ENCODE results near the gene NBAS. TPM values are rescaled to one million over a fixed set of nuclear protein-coding genes. Genes with fewer than 3 reads are reported as not detected.

NBAS gene
- 10 to 100 TPM; 36.8 to 96.2 (median 79.5) TPM for total RNA-seq
- polyA plus RNA-seq, result 10 to 100 TPM; 14.5 to 36.9 (median 20.6) TPM
- long read RNA-seq, donor 1, result 0 reads
- long read RNA-seq, donor 2, full-length matches to known transcripts, result 1 of 1 reads
- long read RNA-seq, donor 2, partial matches to known transcripts, result 0 of 1 reads
- long read RNA-seq, donor 2, other reads (novel, unspliced or antisense), result 0 of 1 reads
- long read RNA-seq, donor 3, result 0 reads
- long read RNA-seq, donor 4, result 0 reads
- long read RNA-seq, donor 5, partial matches to known transcripts, result 0 of 1 reads
- long read RNA-seq, donor 5, other reads (novel, unspliced or antisense), result 0 of 1 reads
- long read RNA-seq, donor 6, result 0 reads
- long read RNA-seq, donor 7, result 0 reads
- long read RNA-seq, donor 8, result 0 reads
- long read RNA-seq, donor 9, full-length matches to known transcripts, result 1 of 1 reads
- long read RNA-seq, donor 9, partial matches to known transcripts, result 0 of 1 reads
- long read RNA-seq, donor 9, other reads (novel, unspliced or antisense), result 0 of 1 reads
- long read RNA-seq, donor 10, result 0 reads

DNA sequence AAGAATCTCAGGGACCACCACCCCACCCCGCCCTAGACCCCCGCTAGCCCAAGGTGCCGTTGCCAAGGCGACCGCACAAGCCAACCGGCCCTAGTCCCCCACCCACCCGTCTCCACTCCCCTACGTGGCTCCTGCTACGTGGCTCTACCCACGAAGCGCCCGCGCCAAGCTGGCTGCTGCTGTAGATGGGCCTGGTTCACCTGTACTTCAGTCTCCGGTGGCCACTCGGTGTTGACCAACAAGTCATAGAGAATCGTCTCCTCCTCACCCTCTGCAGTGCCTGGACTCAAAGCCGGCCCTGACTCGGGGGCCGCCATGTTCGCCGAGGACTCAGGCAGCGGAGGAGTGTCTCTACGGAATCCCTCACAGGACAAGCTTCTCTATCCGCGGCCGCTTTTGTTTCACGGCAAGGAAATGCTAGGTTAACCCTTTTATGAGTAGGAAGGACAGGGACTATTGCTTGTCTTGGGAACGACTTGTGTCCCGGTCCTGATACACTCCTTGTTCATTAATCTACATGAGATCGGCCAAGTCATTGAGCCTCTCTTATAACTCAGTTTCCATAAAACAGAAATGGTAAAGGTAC is at the start of gene NBAS:
Gene NBAS (minus strand): TSS at position 347 of the 586 bp plus-strand sequence. CDS start 30 bp downstream, at position 317.
- Histone ChIP-seq H3K9me3 (no peaks in the 10 kb centered on the region), H3K27me3 (no peaks in the 10 kb centered on the region), H3K4me3 (peak within 1 kb of the TSS; percentile 82 to 93 (median 86)), H3K36me3 (peaks cover 0 to 7% (median 2%) of the 10 kb centered on the region in 4 donors), H3K4me1 (peaks cover 14 to 39% (median 31%) of the 10 kb centered on the region in 4 donors), H3K27ac (peak within 1 kb of the TSS; percentile 79 to 87 (median 83))
- TF ChIP-seq POLR2A (IDR thresholded peaks at IDR 0.05) (no peak), EP300 (IDR thresholded peaks at IDR 0.05) (no peak), POLR2AphosphoS5 (IDR thresholded peaks at IDR 0.05) (peak; percentile 53 to 90 (median 74))
- TF ChIP-seq, protein P1, sequence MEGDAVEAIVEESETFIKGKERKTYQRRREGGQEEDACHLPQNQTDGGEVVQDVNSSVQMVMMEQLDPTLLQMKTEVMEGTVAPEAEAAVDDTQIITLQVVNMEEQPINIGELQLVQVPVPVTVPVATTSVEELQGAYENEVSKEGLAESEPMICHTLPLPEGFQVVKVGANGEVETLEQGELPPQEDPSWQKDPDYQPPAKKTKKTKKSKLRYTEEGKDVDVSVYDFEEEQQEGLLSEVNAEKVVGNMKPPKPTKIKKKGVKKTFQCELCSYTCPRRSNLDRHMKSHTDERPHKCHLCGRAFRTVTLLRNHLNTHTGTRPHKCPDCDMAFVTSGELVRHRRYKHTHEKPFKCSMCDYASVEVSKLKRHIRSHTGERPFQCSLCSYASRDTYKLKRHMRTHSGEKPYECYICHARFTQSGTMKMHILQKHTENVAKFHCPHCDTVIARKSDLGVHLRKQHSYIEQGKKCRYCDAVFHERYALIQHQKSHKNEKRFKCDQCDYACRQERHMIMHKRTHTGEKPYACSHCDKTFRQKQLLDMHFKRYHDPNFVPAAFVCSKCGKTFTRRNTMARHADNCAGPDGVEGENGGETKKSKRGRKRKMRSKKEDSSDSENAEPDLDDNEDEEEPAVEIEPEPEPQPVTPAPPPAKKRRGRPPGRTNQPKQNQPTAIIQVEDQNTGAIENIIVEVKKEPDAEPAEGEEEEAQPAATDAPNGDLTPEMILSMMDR (IDR thresholded peaks at IDR 0.05), result peak in 1 of 7 experiments; percentile 5
- intact Hi-C loops (cut with DNase I; ENCODE audit: low total_unique reads), result no loop called here
- peak; percentile 86 to 96 for DNase-seq
- WGBS, 5 donors, result 0 to 1% (median 0%) methylated on average over 22 to 30 of the region's 30 CpGs

DNA sequence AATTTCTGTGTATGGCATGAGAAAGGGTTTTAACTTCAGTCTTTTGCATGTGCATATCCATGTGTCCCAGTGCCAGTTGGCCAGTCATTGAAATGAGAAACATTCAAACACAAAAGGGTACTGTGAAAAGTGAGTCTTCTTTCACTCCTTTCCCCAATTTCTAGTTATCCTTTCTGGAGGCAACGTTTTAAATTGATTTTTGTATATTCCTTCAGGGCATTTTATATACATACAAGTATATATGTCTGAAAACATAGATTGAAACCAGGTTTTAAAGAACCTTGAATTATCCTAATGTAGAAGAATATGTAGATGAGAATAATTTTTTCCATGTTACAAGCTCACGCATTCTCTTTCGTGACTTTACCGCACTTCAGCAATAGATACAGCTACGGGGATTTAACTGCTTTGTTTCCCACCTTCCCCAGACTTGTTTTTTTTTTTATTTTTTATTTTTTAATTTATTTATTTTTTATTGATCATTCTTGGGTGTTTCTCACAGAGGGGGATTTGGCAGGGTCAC is 49.4 kb upstream of the NBAS start:
- no peak for DNase-seq
- 94 to 98% (median 96%) methylated on average over 5 of the region's 5 CpGs for WGBS, 5 donors

DNA sequence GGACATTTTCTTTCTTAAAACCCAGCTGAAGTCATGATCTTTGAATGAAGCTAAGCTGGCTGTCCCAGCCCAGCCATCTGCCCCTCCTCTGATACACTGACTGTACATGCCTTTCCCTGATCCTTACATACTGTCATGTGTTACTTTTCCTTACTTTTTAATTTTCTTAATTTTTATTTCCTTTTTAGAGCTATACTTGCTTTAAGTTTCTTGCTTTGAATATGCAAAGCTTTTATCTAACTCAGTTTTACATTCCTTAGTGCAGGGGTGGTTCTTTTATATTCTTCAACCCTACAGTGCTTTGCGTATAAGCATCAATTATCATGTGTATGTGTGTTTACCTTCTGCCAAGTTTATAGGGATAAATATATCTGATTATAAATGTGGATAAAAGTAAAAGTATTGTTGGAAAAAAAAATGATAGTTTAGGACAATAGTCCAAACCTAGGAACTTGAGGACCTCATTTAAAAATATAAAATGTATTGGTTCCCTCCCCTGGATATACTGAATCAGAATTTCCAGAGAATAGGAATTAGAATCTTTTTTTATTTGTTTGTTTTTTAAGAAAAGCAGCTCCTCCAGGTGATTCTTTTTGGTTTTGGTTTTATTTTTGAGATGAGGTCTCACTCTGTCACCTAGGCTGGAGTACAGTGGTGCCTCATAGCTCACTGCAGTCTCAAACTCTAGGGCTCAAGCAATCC is 48.4 kb upstream of the NBAS start:
- Histone ChIP-seq H3K4me3 (no peak overlapping the region), H3K4me1 (no peaks in the 10 kb centered on the region), H3K27me3 (no peaks in the 10 kb centered on the region), H3K27ac (no peak overlapping the region), H3K36me3 (peaks cover 57 to 80% (median 79%) of the 10 kb centered on the region in 4 donors), H3K9me3 (no peaks in the 10 kb centered on the region)
- TF ChIP-seq EP300 (IDR thresholded peaks at IDR 0.05) (no peak), POLR2A (IDR thresholded peaks at IDR 0.05) (no peak), POLR2AphosphoS5 (IDR thresholded peaks at IDR 0.05) (no peak)
- TF ChIP-seq, protein P1 (IDR thresholded peaks at IDR 0.05), result no peak
- intact Hi-C loops (cut with DNase I; ENCODE audit: low total_unique reads), result no loop called here
- WGBS, 5 donors, result 96 to 100% (median 100%) methylated on average over 1 of the region's 1 CpG
- DNase-seq, result no peak

More for the DNA sequence above, 49.4 kb upstream of the NBAS start:
- TF ChIP-seq POLR2A (IDR thresholded peaks at IDR 0.05), result no peak
- TF ChIP-seq, protein P1 (IDR thresholded peaks at IDR 0.05), result no peak
- intact Hi-C loops (cut with DNase I; ENCODE audit: low total_unique reads), result no loop called here
- Histone ChIP-seq H3K36me3 (peaks cover 47 to 80% (median 77%) of the 10 kb centered on the region in 4 donors), H3K4me3 (no peak overlapping the region), H3K9me3 (no peaks in the 10 kb centered on the region), H3K4me1 (peaks cover 0 to 6% (median 0%) of the 10 kb centered on the region in 4 donors), H3K27me3 (no peaks in the 10 kb centered on the region), H3K27ac (no peak overlapping the region)

DNA sequence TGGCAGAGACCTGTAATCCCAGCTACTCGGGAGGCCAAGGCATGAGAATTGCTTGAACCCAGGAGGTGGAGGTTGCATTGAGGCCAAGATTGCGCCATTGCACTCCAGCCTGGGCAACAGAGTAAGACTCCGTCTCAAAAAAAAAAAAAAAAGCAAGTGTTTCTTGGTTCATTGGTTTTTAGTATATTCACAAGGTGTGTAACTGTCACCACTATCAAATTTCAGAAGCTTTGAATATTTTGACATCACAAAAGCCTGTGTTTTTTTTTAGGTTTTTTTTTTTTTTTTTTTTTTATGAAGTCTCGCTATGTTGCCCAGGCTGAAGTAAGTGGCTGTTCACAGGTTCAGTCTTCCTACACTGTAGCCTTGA is 47.2 kb upstream of the NBAS start:
- WGBS, 5 donors, result 96 to 99% (median 97%) methylated on average over 4 of the region's 4 CpGs
- intact Hi-C loops (cut with DNase I; ENCODE audit: low total_unique reads), result no loop called here
- Histone ChIP-seq H3K4me1 (no peaks in the 10 kb centered on the region), H3K27ac (no peak overlapping the region), H3K27me3 (no peaks in the 10 kb centered on the region), H3K9me3 (no peaks in the 10 kb centered on the region), H3K4me3 (no peak overlapping the region), H3K36me3 (peaks cover 66 to 80% (median 79%) of the 10 kb centered on the region in 4 donors)
- TF ChIP-seq EP300 (IDR thresholded peaks at IDR 0.05) (no peak), POLR2A (IDR thresholded peaks at IDR 0.05) (no peak), POLR2AphosphoS5 (IDR thresholded peaks at IDR 0.05) (no peak)
- TF ChIP-seq, protein P1 (IDR thresholded peaks at IDR 0.05), result no peak
- no peak for DNase-seq
